GM13977 (cell line): ENCODE results near the gene SNCB.

ENCODE experiments used
- DNase-seq: peaks from one replicate; pipeline ENCODE4 v3.0.0; 2012; ENCODE audit warnings: low spot score
- in situ Hi-C: fragments of 300-500 bp; cut with MboI; formaldehyde crosslinking; loops from one replicate; pipeline ENCODE4 v1.12.0; 2022; ENCODE audit warnings: low sequenced_read_pairs, low pct_unique_long_range_greater_than_20kb, mixed read lengths, inconsistent platforms; ENCODE audit not compliant: unreplicated experiment
- TF ChIP-seq, protein P1 (sequence below): IDR thresholded peaks from 2 replicates; pipeline ENCODE4 v1.5.1; 2012; ENCODE audit warnings: mild to moderate bottlenecking, control low read depth; ENCODE audit not compliant: insufficient read depth; ENCODE audit errors: extremely low read depth, missing control alignments

SNCB gene

DNA sequence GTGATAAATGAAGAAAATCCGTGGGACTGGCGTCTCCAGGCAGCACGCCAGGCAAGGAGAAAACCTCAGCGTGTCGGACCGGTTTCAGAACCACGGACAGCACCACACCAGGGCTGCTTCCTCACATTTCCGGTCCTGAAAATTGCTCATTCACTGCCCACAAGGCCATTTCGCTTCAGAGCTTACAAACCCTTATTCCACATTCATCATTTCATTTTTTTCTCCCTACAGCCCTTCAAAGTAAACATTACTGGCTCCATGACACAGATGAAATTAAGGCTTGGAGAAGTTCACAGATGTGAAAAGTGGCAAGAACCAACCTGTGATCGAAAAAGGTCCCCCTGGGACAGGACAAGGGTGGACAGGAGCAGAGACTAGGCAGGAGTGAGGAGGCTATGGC, 18.9 kb downstream of the SNCB start:
- no peak for DNase-seq
- TF ChIP-seq, protein P1, sequence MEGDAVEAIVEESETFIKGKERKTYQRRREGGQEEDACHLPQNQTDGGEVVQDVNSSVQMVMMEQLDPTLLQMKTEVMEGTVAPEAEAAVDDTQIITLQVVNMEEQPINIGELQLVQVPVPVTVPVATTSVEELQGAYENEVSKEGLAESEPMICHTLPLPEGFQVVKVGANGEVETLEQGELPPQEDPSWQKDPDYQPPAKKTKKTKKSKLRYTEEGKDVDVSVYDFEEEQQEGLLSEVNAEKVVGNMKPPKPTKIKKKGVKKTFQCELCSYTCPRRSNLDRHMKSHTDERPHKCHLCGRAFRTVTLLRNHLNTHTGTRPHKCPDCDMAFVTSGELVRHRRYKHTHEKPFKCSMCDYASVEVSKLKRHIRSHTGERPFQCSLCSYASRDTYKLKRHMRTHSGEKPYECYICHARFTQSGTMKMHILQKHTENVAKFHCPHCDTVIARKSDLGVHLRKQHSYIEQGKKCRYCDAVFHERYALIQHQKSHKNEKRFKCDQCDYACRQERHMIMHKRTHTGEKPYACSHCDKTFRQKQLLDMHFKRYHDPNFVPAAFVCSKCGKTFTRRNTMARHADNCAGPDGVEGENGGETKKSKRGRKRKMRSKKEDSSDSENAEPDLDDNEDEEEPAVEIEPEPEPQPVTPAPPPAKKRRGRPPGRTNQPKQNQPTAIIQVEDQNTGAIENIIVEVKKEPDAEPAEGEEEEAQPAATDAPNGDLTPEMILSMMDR = no peak
- in situ Hi-C loops = no loop called here

DNA sequence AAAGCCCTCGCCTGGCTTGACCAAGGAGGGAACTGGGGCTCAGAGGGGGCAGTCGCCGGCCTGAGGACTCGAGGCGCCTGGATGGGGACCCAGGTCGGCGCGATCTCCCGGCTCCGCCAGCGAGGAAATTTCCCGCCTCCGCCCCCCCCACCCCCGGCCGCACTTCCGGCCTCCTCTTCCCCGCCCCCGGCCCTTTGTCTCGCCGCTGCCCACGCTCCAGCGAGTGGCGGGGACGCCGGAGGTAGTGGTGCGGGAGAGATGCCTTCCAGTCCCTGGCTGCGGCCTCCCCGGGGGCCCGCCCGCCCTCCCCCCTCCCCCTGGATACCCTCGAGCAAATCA, 19.9 kb downstream of the SNCB start:
- TF ChIP-seq, protein P1 = no peak
- no peak for DNase-seq
- in situ Hi-C loops = no loop called here

DNA sequence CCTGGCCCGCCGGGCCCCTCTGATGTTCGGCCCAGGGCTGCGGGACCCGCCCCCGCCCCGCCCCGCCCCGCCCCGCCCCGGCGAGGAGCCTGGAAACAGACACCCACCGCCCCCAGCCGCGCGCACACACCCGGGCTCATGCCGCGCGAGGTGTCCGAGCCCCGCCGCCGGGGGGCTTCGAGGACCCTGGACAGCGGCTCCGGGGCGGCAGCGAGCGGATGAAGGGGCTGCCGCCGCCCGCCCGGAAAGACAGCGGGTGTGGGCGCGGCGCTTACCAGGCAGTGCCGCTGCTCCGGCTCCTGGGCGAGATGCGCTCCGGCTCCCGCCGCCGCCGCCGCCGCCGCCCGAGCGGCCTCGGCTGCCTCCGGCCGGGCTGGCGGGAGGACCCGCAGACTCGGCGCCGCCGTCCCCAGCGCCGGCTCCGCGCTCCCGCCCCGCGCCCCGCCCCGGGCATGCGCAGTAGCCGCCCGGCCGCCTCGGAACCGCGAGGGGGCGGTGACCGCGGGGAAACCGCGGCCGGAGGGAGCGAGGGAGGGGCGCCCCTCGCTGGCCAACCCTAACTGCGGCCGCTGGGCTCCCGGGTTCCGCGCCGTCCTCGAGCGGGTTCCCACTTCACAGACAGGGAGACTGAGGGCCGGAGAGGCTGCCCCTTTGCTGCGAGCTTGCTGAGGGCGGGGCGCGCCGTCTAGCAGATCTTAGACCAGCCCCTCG, 20.5 kb downstream of the SNCB start, which contains the start of gene GPRIN1:
GPRIN1 (minus strand) TSS at position 433 of the 711 bp plus-strand sequence. CDS start 10,322 bp downstream, outside the sequence.
- TF ChIP-seq, protein P1 = peak; percentile 51
- DNase-seq = peak; percentile 98
- in situ Hi-C loops = no loop called here

DNA sequence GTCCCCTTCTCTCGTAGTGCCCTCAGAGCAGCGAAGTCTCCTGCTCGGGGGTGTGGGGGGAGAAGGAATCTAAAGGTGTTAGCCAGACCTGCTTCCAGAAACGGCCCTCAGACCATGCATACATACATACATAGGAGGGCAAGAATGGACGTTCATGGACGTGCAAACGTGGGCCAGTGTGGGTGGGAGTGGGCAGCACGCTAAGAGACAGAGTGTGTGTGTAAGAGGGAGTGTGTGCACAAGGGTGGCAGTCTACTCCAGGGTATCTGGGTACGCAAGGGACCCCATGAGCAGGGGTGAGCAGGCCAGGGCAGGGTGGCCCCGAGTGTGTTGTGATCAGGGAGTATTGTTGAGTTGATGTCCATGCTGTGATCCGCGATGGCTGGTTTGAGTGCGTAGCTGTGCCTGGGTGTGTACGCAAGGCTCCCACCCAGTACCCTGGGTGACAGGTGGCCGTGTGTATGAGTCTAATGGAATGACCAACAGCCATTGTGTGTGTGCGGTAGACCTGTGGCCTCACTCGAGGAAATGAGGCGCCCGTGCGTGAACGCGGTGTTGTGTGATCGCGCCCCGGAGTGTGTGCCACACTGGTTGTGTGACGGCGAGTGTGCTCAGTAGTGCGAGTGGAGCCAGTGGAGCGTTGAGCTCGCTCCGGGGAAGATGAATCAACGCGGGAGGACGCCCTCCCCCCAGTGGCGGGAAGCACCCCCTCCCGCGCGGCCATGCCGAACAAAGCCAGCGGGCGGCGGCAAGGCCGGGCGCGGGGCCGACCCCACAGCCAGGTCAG, 21.2 kb downstream of the SNCB start:
- TF ChIP-seq, protein P1 = no peak
- in situ Hi-C loops = no loop called here
- no peak for DNase-seq

DNA sequence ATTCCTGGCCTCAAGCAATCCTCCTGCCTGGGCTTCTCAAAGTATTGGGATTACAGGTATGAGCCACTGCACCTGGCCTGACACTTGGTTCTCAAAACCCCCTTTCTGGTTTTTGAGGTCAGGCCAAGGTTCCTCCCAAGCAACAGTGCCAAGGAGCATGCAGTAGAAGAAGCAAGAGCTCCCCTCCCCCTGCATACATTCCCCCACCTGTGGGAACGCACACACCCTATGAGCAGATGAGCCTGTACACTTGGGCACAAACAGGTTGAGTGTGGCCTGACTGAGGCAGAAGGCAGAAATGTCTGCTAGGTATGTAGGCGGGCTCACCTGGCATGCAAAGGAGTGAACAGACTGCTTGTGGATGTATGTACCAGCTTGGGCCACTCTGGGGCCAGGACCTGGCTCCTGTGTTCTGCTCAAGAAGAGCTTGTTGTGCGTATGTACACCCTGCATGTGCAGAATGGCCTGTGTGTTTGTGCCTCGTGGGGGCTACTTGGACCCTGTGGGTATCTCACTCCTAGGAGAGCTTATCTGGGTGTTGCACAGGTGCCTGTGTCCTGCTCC, 22.1 kb downstream of the SNCB start:
- no peak for DNase-seq
- in situ Hi-C loops = no loop called here
- TF ChIP-seq, protein P1 = no peak

DNA sequence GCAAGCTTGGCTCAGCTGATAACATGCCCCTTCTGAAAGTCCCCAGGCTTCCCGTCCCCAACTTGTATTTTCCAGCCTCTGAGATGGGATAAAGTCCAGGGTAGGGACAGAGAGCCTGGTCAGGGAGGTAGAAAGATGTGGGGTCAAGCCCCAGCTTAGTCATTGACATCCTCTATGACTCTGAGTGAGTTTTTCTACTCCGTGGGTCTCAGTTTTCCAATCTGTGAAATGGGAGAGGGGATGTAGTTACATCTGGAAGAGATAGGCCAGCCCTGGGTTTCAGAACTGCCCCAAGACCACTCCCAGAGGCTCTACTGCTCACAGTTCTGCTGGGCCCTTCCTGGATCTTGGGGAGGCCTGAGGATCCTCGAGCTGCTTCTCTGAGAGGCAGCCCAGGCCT, 23.5 kb downstream of the SNCB start:
- in situ Hi-C loops = no loop called here
- TF ChIP-seq, protein P1 = no peak
- DNase-seq = no peak
